ENCODE data around the gene FAM20B. TPM values are rescaled to one million over a fixed set of nuclear protein-coding genes. Genes with fewer than 3 reads are reported as not detected.
A peak's percentile ranks its signal among the peaks of the same experiment; 100 is the strongest.

Gene FAM20B
- total and polyA plus RNA-seq, 2 of the 13 experiments (the other 11 are each of a cell fraction or from before 2014, with no cell fraction given), result 13.8 to 26.9 TPM

DNA sequence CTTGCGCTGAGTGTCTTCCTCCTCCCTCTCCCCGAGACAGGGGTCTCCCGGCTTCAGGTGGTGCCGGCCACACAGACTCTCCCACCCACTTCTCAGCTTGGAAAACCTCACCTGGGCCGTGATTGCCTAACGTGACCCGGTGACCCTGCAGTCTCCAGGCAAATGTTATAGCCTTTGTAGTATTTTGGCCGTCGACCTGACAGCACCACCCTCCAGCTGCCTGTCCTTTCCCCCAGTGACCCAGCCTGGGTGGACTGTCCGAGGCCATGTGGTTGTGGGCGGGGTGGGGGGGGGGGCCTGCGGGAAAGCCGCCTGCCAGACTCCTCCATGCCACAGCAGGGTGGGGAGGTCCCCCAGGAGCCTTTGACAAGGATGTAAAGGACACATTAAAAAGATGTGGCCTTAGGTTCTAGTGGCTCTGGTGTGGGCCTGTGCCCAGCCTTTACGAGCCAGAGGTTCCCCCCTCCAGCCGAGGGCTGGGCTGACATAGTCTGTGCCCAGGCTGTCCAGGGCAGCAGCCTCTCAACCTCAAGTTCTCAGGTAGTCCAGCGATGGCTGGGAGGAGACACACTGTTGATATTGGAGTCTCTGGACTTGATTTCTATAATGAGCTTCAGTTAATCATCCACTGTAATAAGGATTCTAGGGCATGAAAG is 64.3 kb downstream of the FAM20B start (continued):
- TF ChIP-seq, protein P1, sequence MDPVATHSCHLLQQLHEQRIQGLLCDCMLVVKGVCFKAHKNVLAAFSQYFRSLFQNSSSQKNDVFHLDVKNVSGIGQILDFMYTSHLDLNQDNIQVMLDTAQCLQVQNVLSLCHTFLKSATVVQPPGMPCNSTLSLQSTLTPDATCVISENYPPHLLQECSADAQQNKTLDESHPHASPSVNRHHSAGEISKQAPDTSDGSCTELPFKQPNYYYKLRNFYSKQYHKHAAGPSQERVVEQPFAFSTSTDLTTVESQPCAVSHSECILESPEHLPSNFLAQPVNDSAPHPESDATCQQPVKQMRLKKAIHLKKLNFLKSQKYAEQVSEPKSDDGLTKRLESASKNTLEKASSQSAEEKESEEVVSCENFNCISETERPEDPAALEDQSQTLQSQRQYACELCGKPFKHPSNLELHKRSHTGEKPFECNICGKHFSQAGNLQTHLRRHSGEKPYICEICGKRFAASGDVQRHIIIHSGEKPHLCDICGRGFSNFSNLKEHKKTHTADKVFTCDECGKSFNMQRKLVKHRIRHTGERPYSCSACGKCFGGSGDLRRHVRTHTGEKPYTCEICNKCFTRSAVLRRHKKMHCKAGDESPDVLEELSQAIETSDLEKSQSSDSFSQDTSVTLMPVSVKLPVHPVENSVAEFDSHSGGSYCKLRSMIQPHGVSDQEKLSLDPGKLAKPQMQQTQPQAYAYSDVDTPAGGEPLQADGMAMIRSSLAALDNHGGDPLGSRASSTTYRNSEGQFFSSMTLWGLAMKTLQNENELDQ (CRISPR knock-in tag; IDR thresholded peaks at IDR 0.05; ENCODE audit: borderline replicate concordance), result no peak
- TF ChIP-seq MATR3 (CRISPR knock-in tag; IDR thresholded peaks at IDR 0.05), result no peak
- no peak for TF ChIP-seq ZNF274 (CRISPR knock-in tag; IDR thresholded peaks at IDR 0.05)
- no peak for TF ChIP-seq ZNF841 (CRISPR knock-in tag; IDR thresholded peaks at IDR 0.05; ENCODE audit: borderline replicate concordance)
- TF ChIP-seq, protein P2, sequence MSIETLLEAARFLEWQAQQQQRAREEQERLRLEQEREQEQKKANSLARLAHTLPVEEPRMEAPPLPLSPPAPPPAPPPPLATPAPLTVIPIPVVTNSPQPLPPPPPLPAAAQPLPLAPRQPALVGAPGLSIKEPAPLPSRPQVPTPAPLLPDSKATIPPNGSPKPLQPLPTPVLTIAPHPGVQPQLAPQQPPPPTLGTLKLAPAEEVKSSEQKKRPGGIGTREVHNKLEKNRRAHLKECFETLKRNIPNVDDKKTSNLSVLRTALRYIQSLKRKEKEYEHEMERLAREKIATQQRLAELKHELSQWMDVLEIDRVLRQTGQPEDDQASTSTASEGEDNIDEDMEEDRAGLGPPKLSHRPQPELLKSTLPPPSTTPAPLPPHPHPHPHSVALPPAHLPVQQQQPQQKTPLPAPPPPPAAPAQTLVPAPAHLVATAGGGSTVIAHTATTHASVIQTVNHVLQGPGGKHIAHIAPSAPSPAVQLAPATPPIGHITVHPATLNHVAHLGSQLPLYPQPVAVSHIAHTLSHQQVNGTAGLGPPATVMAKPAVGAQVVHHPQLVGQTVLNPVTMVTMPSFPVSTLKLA (IDR thresholded peaks at IDR 0.05), result no peak
- TF ChIP-seq ZNF777 (CRISPR knock-in tag; IDR thresholded peaks at IDR 0.05), result no peak
- TF ChIP-seq CREM (IDR thresholded peaks at IDR 0.05), result no peak
- no peak for TF ChIP-seq CREM (CRISPR knock-in tag; IDR thresholded peaks at IDR 0.05)
- no peak for TF ChIP-seq ZFX (CRISPR knock-in tag; IDR thresholded peaks at IDR 0.05; ENCODE audit: low read depth)
- TF ChIP-seq, protein P3, sequence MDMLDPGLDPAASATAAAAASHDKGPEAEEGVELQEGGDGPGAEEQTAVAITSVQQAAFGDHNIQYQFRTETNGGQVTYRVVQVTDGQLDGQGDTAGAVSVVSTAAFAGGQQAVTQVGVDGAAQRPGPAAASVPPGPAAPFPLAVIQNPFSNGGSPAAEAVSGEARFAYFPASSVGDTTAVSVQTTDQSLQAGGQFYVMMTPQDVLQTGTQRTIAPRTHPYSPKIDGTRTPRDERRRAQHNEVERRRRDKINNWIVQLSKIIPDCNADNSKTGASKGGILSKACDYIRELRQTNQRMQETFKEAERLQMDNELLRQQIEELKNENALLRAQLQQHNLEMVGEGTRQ (IDR thresholded peaks at IDR 0.05; ENCODE audit: low read depth, low read length), result no peak
- TF ChIP-seq, protein P3 (CRISPR knock-in tag; IDR thresholded peaks at IDR 0.05; ENCODE audit: borderline replicate concordance), result no peak
- TF ChIP-seq HDAC1 (CRISPR knock-in tag; IDR thresholded peaks at IDR 0.05), result peak; percentile 47; the same call in 1 of the 2 replicates
- TF ChIP-seq, protein P4, sequence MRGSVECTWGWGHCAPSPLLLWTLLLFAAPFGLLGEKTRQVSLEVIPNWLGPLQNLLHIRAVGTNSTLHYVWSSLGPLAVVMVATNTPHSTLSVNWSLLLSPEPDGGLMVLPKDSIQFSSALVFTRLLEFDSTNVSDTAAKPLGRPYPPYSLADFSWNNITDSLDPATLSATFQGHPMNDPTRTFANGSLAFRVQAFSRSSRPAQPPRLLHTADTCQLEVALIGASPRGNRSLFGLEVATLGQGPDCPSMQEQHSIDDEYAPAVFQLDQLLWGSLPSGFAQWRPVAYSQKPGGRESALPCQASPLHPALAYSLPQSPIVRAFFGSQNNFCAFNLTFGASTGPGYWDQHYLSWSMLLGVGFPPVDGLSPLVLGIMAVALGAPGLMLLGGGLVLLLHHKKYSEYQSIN (CRISPR knock-in tag; IDR thresholded peaks at IDR 0.05; ENCODE audit: borderline replicate concordance), result no peak
- TF ChIP-seq XBP1 (CRISPR knock-in tag; IDR thresholded peaks at IDR 0.05), result no peak
- TF ChIP-seq, protein P5, sequence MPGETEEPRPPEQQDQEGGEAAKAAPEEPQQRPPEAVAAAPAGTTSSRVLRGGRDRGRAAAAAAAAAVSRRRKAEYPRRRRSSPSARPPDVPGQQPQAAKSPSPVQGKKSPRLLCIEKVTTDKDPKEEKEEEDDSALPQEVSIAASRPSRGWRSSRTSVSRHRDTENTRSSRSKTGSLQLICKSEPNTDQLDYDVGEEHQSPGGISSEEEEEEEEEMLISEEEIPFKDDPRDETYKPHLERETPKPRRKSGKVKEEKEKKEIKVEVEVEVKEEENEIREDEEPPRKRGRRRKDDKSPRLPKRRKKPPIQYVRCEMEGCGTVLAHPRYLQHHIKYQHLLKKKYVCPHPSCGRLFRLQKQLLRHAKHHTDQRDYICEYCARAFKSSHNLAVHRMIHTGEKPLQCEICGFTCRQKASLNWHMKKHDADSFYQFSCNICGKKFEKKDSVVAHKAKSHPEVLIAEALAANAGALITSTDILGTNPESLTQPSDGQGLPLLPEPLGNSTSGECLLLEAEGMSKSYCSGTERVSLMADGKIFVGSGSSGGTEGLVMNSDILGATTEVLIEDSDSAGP (CRISPR knock-in tag; IDR thresholded peaks at IDR 0.05; ENCODE audit: borderline replicate concordance), result no peak
